Liver (tissue), 9 donors: Measurements from ENCODE around the gene KANSL1. TPM values are rescaled to one million over a fixed set of nuclear protein-coding genes. Genes with fewer than 3 reads are reported as not detected.

ENCODE experiments used
- DNase-seq: peaks from one replicate; pipeline ENCODE4 v3.0.0-alpha.2; 2017; ENCODE audit warnings: low spot score
- H3K27ac ChIP-seq, 2 donors: one replicate each; pipeline ENCODE4 v1.7.0; 2013; ENCODE audit warnings: inconsistent platforms in 2 of 2, low read length in 2 of 2, control low read depth in 1 of 2, low read depth in 1 of 2, mild to moderate bottlenecking in 1 of 2
- H3K27me3 ChIP-seq, 4 donors: one replicate each; pipeline versions ENCODE4 v1.6.1 to v1.7.0; 2013; ENCODE audit warnings: low read length in 3 of 4, inconsistent platforms in 1 of 4, mild to moderate bottlenecking in 1 of 4, moderate library complexity in 1 of 4; ENCODE audit not compliant: control insufficient read depth in 4 of 4, insufficient read depth in 4 of 4
- H3K36me3 ChIP-seq, 4 donors: one replicate each; pipeline versions ENCODE4 v1.6.1 to v1.7.0; 2013; ENCODE audit warnings: low read length in 3 of 4, mild to moderate bottlenecking in 3 of 4, low read depth in 1 of 4, moderate library complexity in 1 of 4; ENCODE audit not compliant: control insufficient read depth in 4 of 4, insufficient read depth in 3 of 4
- H3K4me1 ChIP-seq, 4 donors: one replicate each; pipeline versions ENCODE4 v1.6.1 to v1.7.0; 2013; ENCODE audit warnings: low read length in 3 of 4, mild to moderate bottlenecking in 3 of 4, moderate library complexity in 1 of 4; ENCODE audit not compliant: control insufficient read depth in 4 of 4, insufficient read depth in 4 of 4
- H3K4me3 ChIP-seq, 3 donors: one replicate each; pipeline versions ENCODE4 v1.6.1 to v1.7.0; 2013; ENCODE audit warnings: low read length in 3 of 3, control low read depth in 1 of 3, low read depth in 1 of 3, mild to moderate bottlenecking in 1 of 3
- H3K9ac ChIP-seq, 2 donors: one replicate each; pipeline ENCODE4 v1.7.0; 2013; ENCODE audit warnings: low read length in 2 of 2, mild to moderate bottlenecking in 2 of 2, moderate library complexity in 2 of 2, control low read depth in 1 of 2, low read depth in 1 of 2
- H3K9me3 ChIP-seq, 4 donors: one replicate each; pipeline versions ENCODE4 v1.6.1 to v1.7.0; 2013; ENCODE audit warnings: low read length in 3 of 4; ENCODE audit not compliant: control insufficient read depth in 4 of 4
- EGR1 ChIP-seq, 2 donors: IDR thresholded peaks; 2 replicates each; pipeline ENCODE4 v1.6.1; 2016 to 2018; ENCODE audit warnings: antibody characterized with exemption in 2 of 2, low read depth in 2 of 2
- FOXA1 ChIP-seq: IDR thresholded peaks from 2 replicates; pipeline ENCODE4 v1.6.1; 2016; ENCODE audit warnings: antibody characterized with exemption
- FOXA2 ChIP-seq: IDR thresholded peaks from 2 replicates; pipeline ENCODE4 v1.6.1; 2016; ENCODE audit warnings: antibody characterized with exemption
- HNF4A ChIP-seq, 2 donors: conservative IDR thresholded peaks; 2 replicates each; pipeline ENCODE4 v1.6.1; 2016; ENCODE audit warnings: antibody characterized with exemption in 2 of 2, mild to moderate bottlenecking in 2 of 2
- HNF4G ChIP-seq: IDR thresholded peaks from 2 replicates; pipeline ENCODE4 v1.6.1; 2016; ENCODE audit warnings: antibody characterized with exemption
- JUND ChIP-seq, 2 donors: IDR thresholded peaks; 2 replicates each; pipeline ENCODE4 v1.6.1; 2016; ENCODE audit warnings: antibody characterized with exemption in 2 of 2
- NR2F2 ChIP-seq: IDR thresholded peaks from 2 replicates; pipeline ENCODE4 v1.6.1; 2016; ENCODE audit warnings: antibody characterized with exemption
- RAD21 ChIP-seq, 2 donors: IDR thresholded peaks; 2 replicates each; pipeline ENCODE4 v1.6.1; 2016; ENCODE audit warnings: antibody characterized with exemption in 2 of 2, mild to moderate bottlenecking in 2 of 2
- RXRA ChIP-seq, 2 donors: IDR thresholded peaks; 2 replicates each; pipeline ENCODE4 v1.6.1; 2017 to 2018; ENCODE audit warnings: antibody characterized with exemption in 2 of 2, mild to moderate bottlenecking in 1 of 2
- SP1 ChIP-seq: IDR thresholded peaks from 2 replicates; pipeline ENCODE4 v1.6.1; 2018; ENCODE audit warnings: antibody characterized with exemption, mild to moderate bottlenecking
- TAF1 ChIP-seq: conservative IDR thresholded peaks from 2 replicates; pipeline ENCODE4 v1.6.1; 2016; ENCODE audit warnings: antibody characterized with exemption, mild to moderate bottlenecking
- YY1 ChIP-seq: IDR thresholded peaks from 2 replicates; pipeline ENCODE4 v1.6.1; 2016; ENCODE audit warnings: antibody characterized with exemption, mild to moderate bottlenecking
- WGBS: extraction: QIAGEN DNeasy Blood & Tissue Kit; methylation state at CpG from one replicate; pipeline ENCODE4 v1.1.7; 2013; 5-methylcytosine and 5-hydroxymethylcytosine counted together
- polyA plus RNA-seq, 2 donors: library from polyadenylated mRNA; stranded (reverse) in 1 of 2; unstranded in 1 of 2; fragments of 200-250 nt in 1 of 2; fragments of >200 nt in 1 of 2; fragmentation: Nextera tagmentation in 1 of 2; extraction: Ambion mirVana in 1 of 2; gene quantifications; one replicate each; pipeline versions ENCODE4 v1.2.1 to v1.2.3, GENCODE V29; 2013 to 2015
- total RNA-seq, 2 donors: library from RNA; depleted of rRNA; stranded (reverse); fragments of >200 nt; gene quantifications; one replicate each; pipeline ENCODE4 v1.2.3, GENCODE V29; 2014
- TF ChIP-seq, protein P1 (sequence below): IDR thresholded peaks from 2 replicates; pipeline ENCODE4 v1.6.1; 2016; ENCODE audit warnings: antibody characterized with exemption
- TF ChIP-seq, protein P2 (sequence below): IDR thresholded peaks from 2 replicates; pipeline ENCODE4 v1.6.1; 2016; ENCODE audit warnings: antibody characterized with exemption
- TF ChIP-seq, protein P3 (sequence below): IDR thresholded peaks from 2 replicates; pipeline ENCODE4 v1.6.1; 2016; ENCODE audit warnings: antibody characterized with exemption, mild to moderate bottlenecking
- TF ChIP-seq, protein P4 (sequence below): fragments of 150-350 bp; IDR thresholded peaks from 2 replicates; pipeline ENCODE4 v1.5.1; 2017; ENCODE audit warnings: improper control_type of control experiment, low read depth, low read length; ENCODE audit not compliant: missing input control
- TF ChIP-seq, protein P5 (sequence below): IDR thresholded peaks from 2 replicates; pipeline ENCODE4 v1.6.1; 2016; ENCODE audit warnings: antibody characterized with exemption
- donor health status: healthy.
- donor health status: healthy.
- donor health status: healthy.
- donor health status: healthy.
- donor health status: healthy.

Gene KANSL1
- total and polyA plus RNA-seq, 4 donors = 5.5 to 86.3 (median 24.0) TPM

DNA sequence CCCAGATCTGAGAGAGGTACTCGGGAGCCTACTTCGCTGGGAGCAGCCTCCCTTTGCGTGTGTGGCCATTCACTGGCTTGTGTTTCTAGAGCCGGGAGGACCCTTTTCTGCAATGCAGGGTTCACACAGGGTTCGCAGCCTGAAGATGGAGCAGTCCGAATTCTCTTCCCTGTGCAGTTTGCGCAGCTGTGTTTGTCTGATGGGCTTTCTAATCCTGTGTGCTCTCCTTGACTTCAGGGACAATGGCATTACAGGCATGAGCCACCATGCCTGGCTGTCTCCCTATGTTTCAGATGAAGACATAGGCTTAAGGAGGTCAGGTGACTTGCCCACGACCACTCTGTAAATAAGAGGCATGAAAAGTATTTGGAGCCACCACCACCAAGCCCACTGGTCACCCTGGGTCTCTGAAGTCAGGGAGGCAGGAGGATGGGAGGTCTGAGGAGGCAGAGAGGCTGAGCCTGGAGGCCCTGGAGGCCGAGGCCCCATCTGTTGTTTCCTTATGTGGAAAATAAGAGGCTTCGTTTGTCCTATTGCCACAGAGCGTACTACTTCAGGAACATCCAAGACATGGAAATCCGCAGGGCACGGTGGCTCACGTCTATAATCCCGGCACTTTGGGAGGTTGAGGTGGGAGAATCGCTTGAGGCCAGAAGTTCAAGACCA lies 199.1 kb downstream of the KANSL1 start:
- DNase-seq = no peak
- WGBS = 87% methylated on average over 16 of the region's 16 CpGs

DNA sequence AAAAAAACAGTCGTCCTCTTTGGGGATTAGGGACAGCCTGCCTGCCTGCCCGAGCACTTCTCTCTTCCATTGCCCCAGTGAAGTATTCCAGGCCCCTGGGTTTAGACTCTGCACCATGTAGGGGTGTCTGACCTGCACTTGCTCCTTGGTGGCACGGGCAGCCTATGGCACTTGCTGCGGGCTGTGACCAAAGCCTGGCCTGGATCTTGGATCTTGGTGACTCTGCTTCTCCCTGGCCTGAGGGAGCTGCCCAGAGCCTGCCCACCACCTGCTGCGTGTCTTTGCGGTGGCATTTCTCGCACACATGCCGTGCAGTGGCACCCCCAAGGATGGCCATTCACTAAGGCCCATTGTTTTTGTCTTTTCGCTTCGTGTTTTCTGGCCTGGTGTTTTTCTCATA lies 200.3 kb downstream of the KANSL1 start:
- H3K36me3 ChIP-seq = no peaks in the 10 kb centered on the region
- no peak overlapping the region for H3K4me3 ChIP-seq
- WGBS = 87% methylated on average over 10 of the region's 10 CpGs
- no peaks in the 10 kb centered on the region for H3K9me3 ChIP-seq
- peaks cover 0 to 3% (median 0%) of the 10 kb centered on the region in 4 donors for H3K4me1 ChIP-seq
- no peaks in the 10 kb centered on the region for H3K27me3 ChIP-seq
- TF ChIP-seq HNF4G (no peak), TAF1 (no peak), EGR1 (IDR thresholded peaks at IDR 0.05; ENCODE audit: low read depth in 2 of 2) (no peak), FOXA1 (no peak), JUND (IDR thresholded peaks at IDR 0.05) (no peak), RXRA (IDR thresholded peaks at IDR 0.05) (no peak), FOXA2 (no peak), NR2F2 (no peak), YY1 (no peak), HNF4A (conservative IDR thresholded peaks at IDR 0.05) (no peak), RAD21 (IDR thresholded peaks at IDR 0.05) (no peak), SP1 (no peak)
- TF ChIP-seq, protein P1, sequence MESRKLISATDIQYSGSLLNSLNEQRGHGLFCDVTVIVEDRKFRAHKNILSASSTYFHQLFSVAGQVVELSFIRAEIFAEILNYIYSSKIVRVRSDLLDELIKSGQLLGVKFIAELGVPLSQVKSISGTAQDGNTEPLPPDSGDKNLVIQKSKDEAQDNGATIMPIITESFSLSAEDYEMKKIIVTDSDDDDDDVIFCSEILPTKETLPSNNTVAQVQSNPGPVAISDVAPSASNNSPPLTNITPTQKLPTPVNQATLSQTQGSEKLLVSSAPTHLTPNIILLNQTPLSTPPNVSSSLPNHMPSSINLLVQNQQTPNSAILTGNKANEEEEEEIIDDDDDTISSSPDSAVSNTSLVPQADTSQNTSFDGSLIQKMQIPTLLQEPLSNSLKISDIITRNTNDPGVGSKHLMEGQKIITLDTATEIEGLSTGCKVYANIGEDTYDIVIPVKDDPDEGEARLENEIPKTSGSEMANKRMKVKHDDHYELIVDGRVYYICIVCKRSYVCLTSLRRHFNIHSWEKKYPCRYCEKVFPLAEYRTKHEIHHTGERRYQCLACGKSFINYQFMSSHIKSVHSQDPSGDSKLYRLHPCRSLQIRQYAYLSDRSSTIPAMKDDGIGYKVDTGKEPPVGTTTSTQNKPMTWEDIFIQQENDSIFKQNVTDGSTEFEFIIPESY = no peak
- TF ChIP-seq, protein P2, sequence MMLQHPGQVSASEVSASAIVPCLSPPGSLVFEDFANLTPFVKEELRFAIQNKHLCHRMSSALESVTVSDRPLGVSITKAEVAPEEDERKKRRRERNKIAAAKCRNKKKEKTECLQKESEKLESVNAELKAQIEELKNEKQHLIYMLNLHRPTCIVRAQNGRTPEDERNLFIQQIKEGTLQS = no peak
- TF ChIP-seq, protein P3, sequence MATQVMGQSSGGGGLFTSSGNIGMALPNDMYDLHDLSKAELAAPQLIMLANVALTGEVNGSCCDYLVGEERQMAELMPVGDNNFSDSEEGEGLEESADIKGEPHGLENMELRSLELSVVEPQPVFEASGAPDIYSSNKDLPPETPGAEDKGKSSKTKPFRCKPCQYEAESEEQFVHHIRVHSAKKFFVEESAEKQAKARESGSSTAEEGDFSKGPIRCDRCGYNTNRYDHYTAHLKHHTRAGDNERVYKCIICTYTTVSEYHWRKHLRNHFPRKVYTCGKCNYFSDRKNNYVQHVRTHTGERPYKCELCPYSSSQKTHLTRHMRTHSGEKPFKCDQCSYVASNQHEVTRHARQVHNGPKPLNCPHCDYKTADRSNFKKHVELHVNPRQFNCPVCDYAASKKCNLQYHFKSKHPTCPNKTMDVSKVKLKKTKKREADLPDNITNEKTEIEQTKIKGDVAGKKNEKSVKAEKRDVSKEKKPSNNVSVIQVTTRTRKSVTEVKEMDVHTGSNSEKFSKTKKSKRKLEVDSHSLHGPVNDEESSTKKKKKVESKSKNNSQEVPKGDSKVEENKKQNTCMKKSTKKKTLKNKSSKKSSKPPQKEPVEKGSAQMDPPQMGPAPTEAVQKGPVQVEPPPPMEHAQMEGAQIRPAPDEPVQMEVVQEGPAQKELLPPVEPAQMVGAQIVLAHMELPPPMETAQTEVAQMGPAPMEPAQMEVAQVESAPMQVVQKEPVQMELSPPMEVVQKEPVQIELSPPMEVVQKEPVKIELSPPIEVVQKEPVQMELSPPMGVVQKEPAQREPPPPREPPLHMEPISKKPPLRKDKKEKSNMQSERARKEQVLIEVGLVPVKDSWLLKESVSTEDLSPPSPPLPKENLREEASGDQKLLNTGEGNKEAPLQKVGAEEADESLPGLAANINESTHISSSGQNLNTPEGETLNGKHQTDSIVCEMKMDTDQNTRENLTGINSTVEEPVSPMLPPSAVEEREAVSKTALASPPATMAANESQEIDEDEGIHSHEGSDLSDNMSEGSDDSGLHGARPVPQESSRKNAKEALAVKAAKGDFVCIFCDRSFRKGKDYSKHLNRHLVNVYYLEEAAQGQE = no peak
- TF ChIP-seq, protein P4, sequence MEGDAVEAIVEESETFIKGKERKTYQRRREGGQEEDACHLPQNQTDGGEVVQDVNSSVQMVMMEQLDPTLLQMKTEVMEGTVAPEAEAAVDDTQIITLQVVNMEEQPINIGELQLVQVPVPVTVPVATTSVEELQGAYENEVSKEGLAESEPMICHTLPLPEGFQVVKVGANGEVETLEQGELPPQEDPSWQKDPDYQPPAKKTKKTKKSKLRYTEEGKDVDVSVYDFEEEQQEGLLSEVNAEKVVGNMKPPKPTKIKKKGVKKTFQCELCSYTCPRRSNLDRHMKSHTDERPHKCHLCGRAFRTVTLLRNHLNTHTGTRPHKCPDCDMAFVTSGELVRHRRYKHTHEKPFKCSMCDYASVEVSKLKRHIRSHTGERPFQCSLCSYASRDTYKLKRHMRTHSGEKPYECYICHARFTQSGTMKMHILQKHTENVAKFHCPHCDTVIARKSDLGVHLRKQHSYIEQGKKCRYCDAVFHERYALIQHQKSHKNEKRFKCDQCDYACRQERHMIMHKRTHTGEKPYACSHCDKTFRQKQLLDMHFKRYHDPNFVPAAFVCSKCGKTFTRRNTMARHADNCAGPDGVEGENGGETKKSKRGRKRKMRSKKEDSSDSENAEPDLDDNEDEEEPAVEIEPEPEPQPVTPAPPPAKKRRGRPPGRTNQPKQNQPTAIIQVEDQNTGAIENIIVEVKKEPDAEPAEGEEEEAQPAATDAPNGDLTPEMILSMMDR = no peak
- TF ChIP-seq, protein P5, sequence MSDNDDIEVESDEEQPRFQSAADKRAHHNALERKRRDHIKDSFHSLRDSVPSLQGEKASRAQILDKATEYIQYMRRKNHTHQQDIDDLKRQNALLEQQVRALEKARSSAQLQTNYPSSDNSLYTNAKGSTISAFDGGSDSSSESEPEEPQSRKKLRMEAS = no peak
- H3K27ac ChIP-seq = no peak overlapping the region
- no peak for DNase-seq
- no peak overlapping the region for H3K9ac ChIP-seq

More for the DNA sequence above, 199.1 kb downstream of the KANSL1 start:
- Histone ChIP-seq H3K9ac (no peak overlapping the region), H3K4me1 (no peaks in the 10 kb centered on the region), H3K4me3 (no peak overlapping the region), H3K27me3 (no peaks in the 10 kb centered on the region), H3K27ac (no peak overlapping the region), H3K36me3 (no peaks in the 10 kb centered on the region), H3K9me3 (no peaks in the 10 kb centered on the region)
- TF ChIP-seq RAD21 (IDR thresholded peaks at IDR 0.05) = no peak
- TF ChIP-seq JUND (IDR thresholded peaks at IDR 0.05) = no peak
- TF ChIP-seq, protein P4 = no peak
